Measurements from ENCODE around the gene TIMP2. TPM values are rescaled to one million over a fixed set of nuclear protein-coding genes. Genes with fewer than 3 reads are reported as not detected.
"Not testable (repeated sequence)": the region's sequence is repeated elsewhere in the genome, so short reads cannot be mapped to it uniquely, and the experiment has no call there.

TIMP2 gene
- total and polyA plus RNA-seq, 2 donors: 116 to 395 TPM

- Histone ChIP-seq H3K27ac (ENCODE audit: low read depth) (no peak overlapping the region), H3K4me1 (ENCODE audit: insufficient read depth) (no peaks in the 10 kb centered on the region), H3K36me3 (ENCODE audit: insufficient read depth) (no peaks in the 10 kb centered on the region), H3K4me3 (ENCODE audit: low read depth, low read length) (no peak overlapping the region)
- no peak for DNase-seq (ENCODE audit: extremely low spot score)
- 64% methylated on average over 21 of the region's 21 CpGs for WGBS
Measured at GRCh38 chr17:78917451-78918275, 7.5 kb downstream of the TIMP2 start.

DNA sequence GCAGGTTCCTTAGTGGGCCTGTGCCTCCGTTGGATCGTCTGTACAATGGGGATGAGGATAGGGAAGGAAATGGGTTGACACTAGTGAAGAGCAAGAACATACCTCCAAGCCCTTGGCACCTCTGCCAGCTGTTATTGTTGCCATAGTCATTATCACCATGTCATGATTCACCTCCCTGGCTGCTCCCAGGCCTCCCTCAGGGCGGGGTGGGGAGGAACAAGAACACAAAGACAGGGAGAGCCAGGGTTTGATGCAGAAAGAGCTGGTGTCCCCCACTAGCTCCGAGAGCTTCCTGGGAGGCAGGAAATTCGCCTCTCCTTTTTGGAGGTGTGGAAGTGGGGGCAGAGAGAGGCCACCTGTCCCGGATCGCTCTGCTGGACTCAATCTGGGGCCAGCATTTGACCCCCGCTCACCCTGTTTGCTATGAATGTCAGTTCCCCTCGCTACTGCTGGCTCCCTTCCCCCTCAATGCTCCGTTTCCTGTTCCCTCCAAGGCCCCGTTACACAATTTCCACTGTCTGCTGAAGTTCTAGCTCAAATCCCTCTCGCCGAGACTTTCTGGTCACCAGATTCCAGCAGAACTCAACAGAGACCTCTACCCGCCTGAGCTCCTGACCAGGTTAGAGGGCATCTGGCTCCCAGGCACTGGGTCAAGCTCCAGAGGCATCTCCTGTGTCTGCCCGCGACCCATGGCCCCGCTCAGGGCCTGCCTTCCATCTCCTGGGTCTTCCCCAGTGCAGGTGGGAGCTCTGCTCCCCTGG is 9.1 kb downstream of the TIMP2 start:
- H3K4me3 ChIP-seq (ENCODE audit: low read depth, low read length): no peak overlapping the region

DNA sequence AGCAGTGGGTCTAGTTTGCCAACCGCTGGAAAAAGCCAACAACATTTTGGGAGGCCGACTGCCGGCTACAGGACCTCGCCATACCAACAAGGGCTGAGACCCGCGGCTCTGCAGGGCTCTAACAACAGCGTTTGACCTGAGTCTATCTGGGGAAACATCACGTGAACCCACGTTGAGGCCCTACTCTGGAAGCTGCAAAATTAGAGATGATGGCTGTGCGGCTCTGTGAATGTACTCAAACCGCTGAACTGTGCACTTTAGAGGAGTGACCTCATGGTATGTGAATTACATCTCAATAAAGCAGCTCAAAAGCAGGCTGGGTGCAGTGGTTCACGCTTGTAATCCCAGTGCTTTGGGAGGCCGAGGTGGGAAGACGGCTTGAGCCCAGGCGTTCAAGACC is 12.1 kb downstream of the TIMP2 start:
- peaks cover 2% of the 10 kb centered on the region for H3K4me1 ChIP-seq (ENCODE audit: insufficient read depth)
- DNase-seq (ENCODE audit: extremely low spot score): no peak

More for the DNA sequence above, 9.1 kb downstream of the TIMP2 start:
- WGBS: 35% methylated on average over 17 of the region's 17 CpGs
- H3K4me1 ChIP-seq (ENCODE audit: insufficient read depth): peaks cover under 1% of the 10 kb centered on the region
- no peak for DNase-seq (ENCODE audit: extremely low spot score)
- peak overlapping the region; percentile 74 for H3K27ac ChIP-seq (ENCODE audit: low read depth)
- H3K36me3 ChIP-seq (ENCODE audit: insufficient read depth): no peaks in the 10 kb centered on the region

DNA sequence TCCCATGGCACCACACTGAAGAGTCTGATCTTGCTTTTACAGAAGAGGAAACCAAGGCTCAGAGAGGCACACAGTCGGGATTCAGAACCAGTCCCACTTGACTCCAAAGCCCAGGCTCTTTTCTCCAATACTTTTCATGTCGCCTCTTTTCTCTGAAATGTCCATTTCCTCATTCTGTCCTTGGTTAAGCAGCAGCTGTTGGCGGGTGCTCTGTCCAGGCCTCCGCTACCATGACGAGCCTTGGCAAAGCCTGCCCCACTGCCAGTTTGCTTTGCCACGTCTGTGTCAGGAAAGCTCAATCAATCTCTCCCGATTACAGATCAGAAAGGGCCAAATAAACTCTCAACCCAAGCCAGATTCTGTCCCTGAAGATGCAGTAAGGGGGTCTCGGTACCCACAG is 13.1 kb downstream of the TIMP2 start:
- no peak for DNase-seq (ENCODE audit: extremely low spot score)
- H3K27ac ChIP-seq (ENCODE audit: low read depth): no peak overlapping the region
- 89% methylated on average over 8 of the region's 8 CpGs for WGBS
- no peaks in the 10 kb centered on the region for H3K36me3 ChIP-seq (ENCODE audit: insufficient read depth)
- H3K4me3 ChIP-seq (ENCODE audit: low read depth, low read length): no peak overlapping the region
- H3K4me1 ChIP-seq (ENCODE audit: insufficient read depth): peaks cover 2% of the 10 kb centered on the region

More for the DNA sequence above, 12.1 kb downstream of the TIMP2 start:
- 91% methylated on average over 15 of the region's 15 CpGs for WGBS
- Histone ChIP-seq H3K36me3 (ENCODE audit: insufficient read depth) (no peaks in the 10 kb centered on the region), H3K27ac (ENCODE audit: low read depth) (no peak overlapping the region), H3K4me3 (ENCODE audit: low read depth, low read length) (no peak overlapping the region)

DNA sequence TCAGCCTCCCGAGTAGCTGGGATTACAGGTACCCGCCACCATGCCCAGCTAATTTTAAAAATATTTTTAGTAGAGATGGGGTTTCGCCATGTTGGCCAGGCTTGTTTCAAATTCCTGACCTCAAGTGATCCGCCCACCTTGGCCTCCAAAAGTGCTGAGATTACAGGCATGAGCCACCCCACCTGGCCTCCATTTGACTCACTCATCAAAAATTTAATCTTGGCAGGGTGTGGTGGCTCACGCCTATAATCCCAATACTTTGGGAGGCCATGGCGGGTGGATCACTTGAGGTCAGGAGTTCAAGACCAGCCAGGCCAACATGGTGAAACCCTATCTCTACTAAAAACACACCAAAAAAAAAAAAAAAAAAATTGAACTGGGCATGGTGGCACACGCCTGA is 13.6 kb downstream of the TIMP2 start:
- not testable (repeated sequence) for H3K4me3 ChIP-seq (ENCODE audit: low read depth, low read length); DNase-seq (ENCODE audit: extremely low spot score); H3K4me1 ChIP-seq (ENCODE audit: insufficient read depth); H3K27ac ChIP-seq (ENCODE audit: low read depth); H3K36me3 ChIP-seq (ENCODE audit: insufficient read depth)
- whole genome bisulfite sequencing: 82% methylated on average over 7 of the region's 7 CpGs

- 71% methylated on average over 11 of the region's 11 CpGs for WGBS
Measured at GRCh38 chr17:78910497-78911284, 14.5 kb downstream of the TIMP2 start.

GRCh38 chr17:78908426-78908825 is 16.8 kb downstream of the TIMP2 start:
- DNase-seq (ENCODE audit: extremely low spot score): no peak
- Histone ChIP-seq H3K27ac (ENCODE audit: low read depth) (no peak overlapping the region), H3K4me3 (ENCODE audit: low read depth, low read length) (no peak overlapping the region), H3K4me1 (ENCODE audit: insufficient read depth) (peaks cover 2% of the 10 kb centered on the region), H3K36me3 (ENCODE audit: insufficient read depth) (no peaks in the 10 kb centered on the region)
- 61% methylated on average over 4 of the region's 4 CpGs for WGBS

More at GRCh38 chr17:78910497-78911284, 14.5 kb downstream of the TIMP2 start:
- Histone ChIP-seq H3K27ac (ENCODE audit: low read depth) (no peak overlapping the region), H3K4me3 (ENCODE audit: low read depth, low read length) (no peak overlapping the region), H3K36me3 (ENCODE audit: insufficient read depth) (no peaks in the 10 kb centered on the region), H3K4me1 (ENCODE audit: insufficient read depth) (peaks cover 2% of the 10 kb centered on the region)
- DNase-seq (ENCODE audit: extremely low spot score): no peak

- no peaks in the 10 kb centered on the region for H3K4me1 ChIP-seq (ENCODE audit: insufficient read depth)
- whole genome bisulfite sequencing: 60% methylated on average over 7 of the region's 7 CpGs
- DNase-seq (ENCODE audit: extremely low spot score): no peak
- H3K36me3 ChIP-seq (ENCODE audit: insufficient read depth): no peaks in the 10 kb centered on the region
- H3K27ac ChIP-seq (ENCODE audit: low read depth): no peak overlapping the region
- H3K4me3 ChIP-seq (ENCODE audit: low read depth, low read length): no peak overlapping the region
Measured at GRCh38 chr17:78905541-78905940, 19.6 kb downstream of the TIMP2 start.

GRCh38 chr17:78905116-78905515 is 20.1 kb downstream of the TIMP2 start:
- Histone ChIP-seq H3K27ac (ENCODE audit: low read depth) (no peak overlapping the region), H3K4me3 (ENCODE audit: low read depth, low read length) (no peak overlapping the region), H3K4me1 (ENCODE audit: insufficient read depth) (no peaks in the 10 kb centered on the region), H3K36me3 (ENCODE audit: insufficient read depth) (no peaks in the 10 kb centered on the region)
- 67% methylated on average over 6 of the region's 6 CpGs for WGBS
- no peak for DNase-seq (ENCODE audit: extremely low spot score)

DNA sequence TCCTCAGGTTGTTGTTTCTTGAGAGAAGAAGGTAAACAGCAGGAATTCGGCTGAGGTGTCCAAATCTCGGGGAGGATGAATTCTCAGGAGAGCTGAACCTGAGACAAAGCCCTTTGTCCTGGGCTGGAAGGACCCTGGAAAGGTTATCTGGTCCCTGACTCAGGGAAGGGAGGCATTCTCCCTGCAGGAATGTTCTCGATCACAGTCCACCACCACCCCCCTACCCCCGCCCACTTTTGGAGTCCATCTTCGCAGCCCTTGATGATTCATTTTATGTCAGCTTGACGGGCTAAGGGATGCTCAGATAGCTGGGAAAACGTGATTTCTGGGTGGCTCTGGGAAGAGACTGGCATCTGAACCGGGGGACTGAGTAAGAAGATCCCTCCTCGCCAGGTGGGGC is 20.8 kb downstream of the TIMP2 start:
- DNase-seq (ENCODE audit: extremely low spot score): no peak
- no peaks in the 10 kb centered on the region for H3K36me3 ChIP-seq (ENCODE audit: insufficient read depth)
- H3K27ac ChIP-seq (ENCODE audit: low read depth): no peak overlapping the region
- H3K4me1 ChIP-seq (ENCODE audit: insufficient read depth): no peaks in the 10 kb centered on the region
- 68% methylated on average over 9 of the region's 9 CpGs for WGBS
- no peak overlapping the region for H3K4me3 ChIP-seq (ENCODE audit: low read depth, low read length)

DNA sequence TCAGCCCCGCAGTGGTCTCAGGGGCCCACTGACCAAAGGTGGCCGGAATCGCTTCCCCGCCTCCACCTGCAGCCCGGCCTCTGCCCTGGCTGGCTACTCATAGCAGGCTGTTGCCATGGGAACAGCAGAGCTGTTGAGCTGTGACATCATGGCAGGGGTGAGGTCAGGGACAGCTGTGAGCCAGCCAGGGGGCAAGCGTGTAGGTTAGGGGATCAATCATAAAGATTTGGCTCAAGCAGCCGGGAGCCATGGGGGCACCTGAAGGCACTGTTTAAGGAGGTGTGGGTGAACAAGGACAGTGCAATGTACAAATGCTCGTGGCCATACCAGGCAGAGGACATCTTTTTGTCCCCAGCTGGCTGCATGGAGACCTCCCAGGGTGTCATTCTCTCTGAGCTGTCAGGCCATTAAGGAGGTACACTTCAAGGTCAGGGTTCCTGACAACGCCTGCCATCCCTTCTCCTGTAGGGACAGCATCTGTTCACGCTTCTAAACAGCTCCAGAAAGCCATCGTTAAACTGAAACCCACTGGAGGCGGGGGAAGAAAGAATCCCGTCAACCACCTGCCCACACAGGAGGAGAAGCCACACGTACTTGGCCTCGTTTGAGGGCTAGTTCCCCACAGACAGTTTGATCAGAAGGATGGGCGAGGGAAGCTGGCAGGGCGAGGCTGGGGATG is 21.9 kb downstream of the TIMP2 start, which contains the start of gene CEP295NL:
TSS of gene CEP295NL (minus strand) at position 101 of the 679 bp plus-strand sequence. CDS start 1,373 bp downstream, outside the sequence.
- Histone ChIP-seq H3K27ac (ENCODE audit: low read depth) (no peak within 1 kb of the TSS), H3K36me3 (ENCODE audit: insufficient read depth) (no peaks in the 10 kb centered on the region), H3K4me3 (ENCODE audit: low read depth, low read length) (no peak within 1 kb of the TSS), H3K4me1 (ENCODE audit: insufficient read depth) (no peaks in the 10 kb centered on the region)
- no peak for DNase-seq (ENCODE audit: extremely low spot score)
- 67% methylated on average over 17 of the region's 17 CpGs for WGBS

GRCh38 chr17:78902231-78902630 is 23.0 kb downstream of the TIMP2 start:
- WGBS: 92% methylated on average over 8 of the region's 8 CpGs
- not testable (repeated sequence) for H3K4me1 ChIP-seq (ENCODE audit: insufficient read depth); H3K27ac ChIP-seq (ENCODE audit: low read depth); H3K36me3 ChIP-seq (ENCODE audit: insufficient read depth); H3K4me3 ChIP-seq (ENCODE audit: low read depth, low read length); DNase-seq (ENCODE audit: extremely low spot score)

DNA sequence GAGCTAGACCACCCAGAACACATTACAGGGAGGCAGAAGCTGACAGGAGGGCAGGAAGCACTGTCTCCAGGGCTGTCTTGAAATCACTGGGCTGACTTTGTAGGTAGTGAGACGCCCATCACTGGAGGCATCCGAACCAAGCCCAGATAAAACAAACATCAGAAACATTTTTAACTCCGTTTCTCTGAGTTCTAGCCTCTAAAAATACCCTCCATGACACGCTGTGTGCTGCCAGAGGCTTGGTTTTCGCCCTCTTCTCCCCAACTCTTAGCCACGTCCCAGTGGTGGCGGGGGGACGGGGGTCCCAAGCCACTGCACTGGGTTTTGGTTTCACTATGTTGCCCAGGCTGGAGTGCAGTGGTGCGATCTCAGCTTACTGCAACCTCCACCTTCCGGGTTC is 23.4 kb downstream of the TIMP2 start:
- DNase-seq (ENCODE audit: extremely low spot score): no peak
- 95% methylated on average over 10 of the region's 10 CpGs for WGBS
- Histone ChIP-seq H3K27ac (ENCODE audit: low read depth) (no peak overlapping the region), H3K36me3 (ENCODE audit: insufficient read depth) (no peaks in the 10 kb centered on the region), H3K4me3 (ENCODE audit: low read depth, low read length) (no peak overlapping the region), H3K4me1 (ENCODE audit: insufficient read depth) (no peaks in the 10 kb centered on the region)
